Retinal pigment epithelial cell (primary cell): ENCODE results near the gene TUBD1.

Source experiments
- DNase-seq: peaks from one replicate; pipeline ENCODE4 v3.0.0-alpha.2; 2010; ENCODE audit warnings: low read depth
- H3K4me3 ChIP-seq: 2 replicates; pipeline ENCODE4 v1.5.1; 2011; ENCODE audit warnings: mild to moderate bottlenecking, low read length, control low read depth, moderate library complexity
- CTCF ChIP-seq: conservative IDR thresholded peaks from 2 replicates; pipeline ENCODE4 v1.5.1; 2011; ENCODE audit warnings: low read depth, low read length, control low read depth, inconsistent platforms

Gene TUBD1

GRCh38 chr17:59828478-59828760 is 64.3 kb downstream of the TUBD1 start:
- no peak for DNase-seq
- H3K4me3 ChIP-seq = no peak overlapping the region
- no peak for TF ChIP-seq CTCF

GRCh38 chr17:59827721-59828477 is 64.8 kb downstream of the TUBD1 start:
- H3K4me3 ChIP-seq = no peak overlapping the region
- no peak for DNase-seq
- TF ChIP-seq CTCF = no peak

GRCh38 chr17:59826706-59827453 is 65.9 kb downstream of the TUBD1 start:
- no peak for TF ChIP-seq CTCF
- no peak for DNase-seq

GRCh38 chr17:59825533-59826322 is 67.0 kb downstream of the TUBD1 start:
- DNase-seq = no peak
- H3K4me3 ChIP-seq = no peak overlapping the region
- no peak for TF ChIP-seq CTCF

More at GRCh38 chr17:59826706-59827453, 65.9 kb downstream of the TUBD1 start:
- H3K4me3 ChIP-seq = no peak overlapping the region

GRCh38 chr17:59815965-59816364 is 76.8 kb downstream of the TUBD1 start:
- DNase-seq = no peak
- no peak for TF ChIP-seq CTCF
- no peak overlapping the region for H3K4me3 ChIP-seq

- no peak for TF ChIP-seq CTCF
- H3K4me3 ChIP-seq = no peak overlapping the region
- DNase-seq = no peak
Observed at GRCh38 chr17:59814685-59815084, 78.1 kb downstream of the TUBD1 start.
